Peyer's patch (tissue), 4 donors: ENCODE results near the gene BBS1. TPM values are rescaled to one million over a fixed set of nuclear protein-coding genes. Genes with fewer than 3 reads are reported as not detected.
A peak's percentile ranks its signal among the peaks of the same experiment; 100 is the strongest.

ENCODE experiments used
- DNase-seq, 3 donors: peaks; one replicate each; pipeline ENCODE4 v3.0.0-alpha.2; 2017 to 2019
- H3K27ac ChIP-seq, 4 donors: fragments of 200-600 bp; sonication (generic); one replicate each; pipeline ENCODE4 v1.5.1; 2016 to 2019
- H3K27me3 ChIP-seq, 2 donors: fragments of 200-600 bp; sonication (generic); one replicate each; pipeline ENCODE4 v1.5.1; 2019
- H3K36me3 ChIP-seq, 3 donors: fragments of 200-600 bp; sonication (generic); one replicate each; pipeline ENCODE4 v1.5.1; 2016 to 2019
- H3K4me1 ChIP-seq, 4 donors: fragments of 200-600 bp; sonication (generic); one replicate each; pipeline ENCODE4 v1.5.1; 2016 to 2019
- H3K4me3 ChIP-seq, 4 donors: fragments of 200-600 bp; sonication (generic); 1 replicate in 3 of 4; 2 replicates in 1 of 4; pipeline ENCODE4 v1.5.1; 2016 to 2019; ENCODE audit warnings: mild to moderate bottlenecking in 1 of 4
- H3K9me3 ChIP-seq, 4 donors: fragments of 200-600 bp; sonication (generic); one replicate each; pipeline ENCODE4 v1.5.1; 2016 to 2019; ENCODE audit warnings: mild to moderate bottlenecking in 1 of 4
- CTCF ChIP-seq, 6 experiments: fragments of 450-650 bp in 4 of 6; fragments of 200-600 bp in 2 of 6; sonication (generic) in 1 of 6; IDR thresholded peaks; one replicate each; pipeline ENCODE4 v1.5.1; 2017 to 2019; ENCODE audit warnings: antibody characterized with exemption in 6 of 6, mild to moderate bottlenecking in 3 of 6, moderate library complexity in 1 of 6
- POLR2A ChIP-seq, 2 donors: fragments of 450-650 bp; IDR thresholded peaks; one replicate each; pipeline ENCODE4 v1.5.1; 2017; ENCODE audit warnings: antibody characterized with exemption in 2 of 2, mild to moderate bottlenecking in 2 of 2, moderate library complexity in 2 of 2
- total RNA-seq, 4 donors: library from RNA; depleted of rRNA; stranded (reverse); fragments of >200 nt; gene quantifications; one replicate each; pipeline ENCODE4 v1.1.0, GENCODE V29; 2016

BBS1 gene
- total RNA-seq, 4 donors from 2014 or later, result 25.6 to 167 (median 73.4) TPM

- DNase-seq, result peak in 1 of 3 donors; percentile 46
- no peaks in the 10 kb centered on the region for H3K9me3 ChIP-seq
- H3K36me3 ChIP-seq, result no peaks in the 10 kb centered on the region
- TF ChIP-seq POLR2A (IDR thresholded peaks at IDR 0.05) (no peak), CTCF (IDR thresholded peaks at IDR 0.05) (no peak)
- H3K4me1 ChIP-seq, result peaks cover 3 to 17% (median 6%) of the 10 kb centered on the region in 4 donors
- H3K4me3 ChIP-seq, result peak overlapping the region; percentile 44 to 97 (median 80)
- H3K27me3 ChIP-seq, result no peaks in the 10 kb centered on the region
- peak overlapping the region; percentile 63 to 89 (median 81) for H3K27ac ChIP-seq
These were observed 44.8 kb upstream of the BBS1 start for GRCh38 chr11:66465373-66466224.

- Histone ChIP-seq H3K36me3 (no peaks in the 10 kb centered on the region), H3K4me1 (peaks cover 3 to 17% (median 6%) of the 10 kb centered on the region in 4 donors), H3K4me3 (peak within 1 kb of the TSS; percentile 44 to 97 (median 80)), H3K27ac (peak within 1 kb of the TSS; percentile 63 to 89 (median 81)), H3K9me3 (no peaks in the 10 kb centered on the region), H3K27me3 (no peaks in the 10 kb centered on the region)
- TF ChIP-seq CTCF (IDR thresholded peaks at IDR 0.05) (no peak), POLR2A (IDR thresholded peaks at IDR 0.05) (no peak)
- DNase-seq, result peak; percentile 94 to 98 (median 97)
These were observed 44.0 kb upstream of the BBS1 start, which contains the start of gene PELI3 for GRCh38 chr11:66466225-66467033. Gene PELI3, plus strand, starts transcription at chr11:66466905. Its CDS starts 1,224 bp downstream, at chr11:66468129.

GRCh38 chr11:66467034-66467659 is 43.3 kb upstream of the BBS1 start:
- H3K9me3 ChIP-seq, result no peaks in the 10 kb centered on the region
- H3K27ac ChIP-seq, result peak overlapping the region; percentile 63 to 89 (median 81)
- peaks cover 3 to 17% (median 6%) of the 10 kb centered on the region in 4 donors for H3K4me1 ChIP-seq
- H3K27me3 ChIP-seq, result no peaks in the 10 kb centered on the region
- peak; percentile 38 to 67 (median 57) for DNase-seq
- peak overlapping the region; percentile 44 to 97 (median 80) for H3K4me3 ChIP-seq
- peaks cover 0 to 2% (median 0%) of the 10 kb centered on the region in 3 donors for H3K36me3 ChIP-seq
- peak; percentile 35 to 58 (median 52) for TF ChIP-seq CTCF (IDR thresholded peaks at IDR 0.05)
- TF ChIP-seq POLR2A (IDR thresholded peaks at IDR 0.05), result no peak

DNA sequence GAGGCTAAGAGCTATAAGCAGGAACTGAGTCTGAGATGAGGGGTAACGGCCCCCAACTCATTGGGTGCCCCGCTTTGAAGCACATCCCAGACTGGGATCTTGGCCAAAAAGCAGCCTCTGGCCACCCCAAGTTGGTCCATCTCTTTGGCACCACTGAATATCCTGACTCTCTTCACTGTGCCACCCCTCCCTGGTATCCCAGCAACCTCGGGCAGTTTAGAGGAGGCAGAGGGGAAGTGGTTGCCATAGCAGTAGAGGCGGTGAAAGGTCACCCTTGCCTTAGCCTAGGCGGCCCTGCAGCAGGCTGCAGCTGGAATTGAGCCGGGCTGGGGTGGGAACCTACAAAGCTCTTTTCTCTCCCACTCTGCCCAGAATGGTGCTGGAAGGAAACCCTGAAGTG is 42.7 kb upstream of the BBS1 start:
- Histone ChIP-seq H3K27ac (peak overlapping the region in 1 of 4 donors; percentile 89), H3K36me3 (peaks cover 0 to 7% (median 0%) of the 10 kb centered on the region in 3 donors), H3K27me3 (no peaks in the 10 kb centered on the region), H3K4me3 (peak overlapping the region in 3 of 4 donors; percentile 75 to 97 (median 85)), H3K4me1 (peaks cover 3 to 17% (median 6%) of the 10 kb centered on the region in 4 donors), H3K9me3 (no peaks in the 10 kb centered on the region)
- peak in 1 of 3 donors; percentile 59 for DNase-seq
- TF ChIP-seq POLR2A (IDR thresholded peaks at IDR 0.05), result no peak
- no peak for TF ChIP-seq CTCF (IDR thresholded peaks at IDR 0.05)

- TF ChIP-seq CTCF (IDR thresholded peaks at IDR 0.05), result no peak
- TF ChIP-seq POLR2A (IDR thresholded peaks at IDR 0.05), result no peak
- Histone ChIP-seq H3K4me1 (peaks cover 3 to 17% (median 6%) of the 10 kb centered on the region in 4 donors), H3K9me3 (no peaks in the 10 kb centered on the region), H3K27me3 (no peaks in the 10 kb centered on the region), H3K36me3 (peaks cover 0 to 16% (median 0%) of the 10 kb centered on the region in 3 donors), H3K4me3 (no peak overlapping the region), H3K27ac (no peak overlapping the region)
- DNase-seq, result no peak
These were observed 41.7 kb upstream of the BBS1 start for GRCh38 chr11:66468691-66469090.
